SK-N-SH treated with all-trans-retinoic acid at 6 μM for 48 hours (cell line): ENCODE data around the gene ATP1A3.

Source experiments
- ATAC-seq: fragments of 200-7000 bp; cut with Tn5 transposase; 3 replicates; pipeline ENCODE4 v1.9.1; 2020; ENCODE audit warnings: mild to moderate bottlenecking, moderate library complexity
- ARNTL ChIP-seq: fragments of 450-650 bp; formaldehyde crosslinking; IDR thresholded peaks from 2 replicates; pipeline ENCODE4 v1.5.0; 2020; ENCODE audit warnings: low read depth, mild to moderate bottlenecking, moderate library complexity, borderline replicate concordance
- BACH2 ChIP-seq: fragments of 250-450 bp; sonication (Bioruptor Pico); IDR thresholded peaks from 2 replicates; pipeline ENCODE4 v1.9.0; 2021; ENCODE audit warnings: mild to moderate bottlenecking, borderline replicate concordance
- CSDC2 ChIP-seq: fragments of 250-450 bp; sonication (Bioruptor Pico); IDR thresholded peaks from 2 replicates; pipeline ENCODE4 v1.5.0; 2020; ENCODE audit warnings: mild to moderate bottlenecking, moderate library complexity
- ESRRG ChIP-seq: fragments of 250-450 bp; sonication (Bioruptor Pico); IDR thresholded peaks from 2 replicates; pipeline ENCODE4 v1.6.1; 2021; ENCODE audit warnings: mild to moderate bottlenecking
- GLIS3 ChIP-seq: fragments of 250-450 bp; sonication (Bioruptor Pico); IDR thresholded peaks from 2 replicates; pipeline ENCODE4 v1.5.0; 2020; ENCODE audit warnings: mild to moderate bottlenecking, moderate library complexity
- ISL1 ChIP-seq: fragments of 250-450 bp; sonication (Bioruptor Pico); IDR thresholded peaks from 2 replicates; pipeline ENCODE4 v2.1.2; 2022; ENCODE audit warnings: mild to moderate bottlenecking, moderate library complexity
- OSR1 ChIP-seq: fragments of 250-450 bp; sonication (Bioruptor Pico); IDR thresholded peaks from 2 replicates; pipeline ENCODE4 v1.8.0; 2022; ENCODE audit warnings: moderate library complexity, mild to moderate bottlenecking, inconsistent platforms
- PATZ1 ChIP-seq: fragments of 250-450 bp; sonication (Bioruptor Pico); IDR thresholded peaks from 2 replicates; pipeline ENCODE4 v1.8.0; 2020; ENCODE audit warnings: mild to moderate bottlenecking, moderate library complexity, borderline replicate concordance
- RARB ChIP-seq: fragments of 250-450 bp; sonication (Bioruptor Pico); IDR thresholded peaks from 2 replicates; pipeline ENCODE4 v1.8.0; 2021; ENCODE audit warnings: mild to moderate bottlenecking, moderate library complexity
- SNAI2 ChIP-seq: fragments of 250-450 bp; sonication (Bioruptor Pico); IDR thresholded peaks from 2 replicates; pipeline ENCODE4 v1.5.0; 2020; ENCODE audit warnings: mild to moderate bottlenecking, moderate library complexity
- TCF4 ChIP-seq: fragments of 250-450 bp; sonication (Bioruptor Pico); IDR thresholded peaks from 2 replicates; pipeline ENCODE4 v1.8.0; 2021; ENCODE audit warnings: mild to moderate bottlenecking, moderate library complexity, borderline replicate concordance
- TOX ChIP-seq: fragments of 250-450 bp; sonication (Bioruptor Pico); IDR thresholded peaks from 2 replicates; pipeline ENCODE4 v1.8.0; 2021; ENCODE audit warnings: mild to moderate bottlenecking, moderate library complexity, borderline replicate concordance
- TSHZ2 ChIP-seq: fragments of 250-450 bp; sonication (Bioruptor Pico); IDR thresholded peaks from 2 replicates; pipeline ENCODE4 v1.5.0; 2020; ENCODE audit warnings: mild to moderate bottlenecking, moderate library complexity
- ZC3H10 ChIP-seq: fragments of 250-450 bp; sonication (Bioruptor Pico); IDR thresholded peaks from 2 replicates; pipeline ENCODE4 v1.5.1; 2021; ENCODE audit warnings: mild to moderate bottlenecking, moderate library complexity
- ZFP3 ChIP-seq: fragments of 250-450 bp; sonication (Bioruptor Pico); IDR thresholded peaks from 2 replicates; pipeline ENCODE4 v1.5.0; 2020; ENCODE audit warnings: mild to moderate bottlenecking, moderate library complexity
- ZNF565 ChIP-seq: fragments of 450-650 bp; formaldehyde crosslinking; conservative IDR thresholded peaks from 2 replicates; pipeline ENCODE4 v1.5.0; 2020; ENCODE audit warnings: low read depth, mild to moderate bottlenecking, moderate library complexity
- ZNF70 ChIP-seq: fragments of 450-650 bp; formaldehyde crosslinking; IDR thresholded peaks from 2 replicates; pipeline ENCODE4 v1.5.0; 2020; ENCODE audit warnings: mild to moderate bottlenecking, moderate library complexity
- ZNF8 ChIP-seq: fragments of 450-650 bp; formaldehyde crosslinking; IDR thresholded peaks from 2 replicates; pipeline ENCODE4 v1.5.0; 2020; ENCODE audit warnings: mild to moderate bottlenecking, moderate library complexity
- TF ChIP-seq, protein P1 (sequence below): fragments of 250-450 bp; sonication (Bioruptor Pico); IDR thresholded peaks from 2 replicates; pipeline ENCODE4 v1.5.1; 2021; ENCODE audit warnings: mild to moderate bottlenecking, moderate library complexity

ATP1A3 gene

DNA sequence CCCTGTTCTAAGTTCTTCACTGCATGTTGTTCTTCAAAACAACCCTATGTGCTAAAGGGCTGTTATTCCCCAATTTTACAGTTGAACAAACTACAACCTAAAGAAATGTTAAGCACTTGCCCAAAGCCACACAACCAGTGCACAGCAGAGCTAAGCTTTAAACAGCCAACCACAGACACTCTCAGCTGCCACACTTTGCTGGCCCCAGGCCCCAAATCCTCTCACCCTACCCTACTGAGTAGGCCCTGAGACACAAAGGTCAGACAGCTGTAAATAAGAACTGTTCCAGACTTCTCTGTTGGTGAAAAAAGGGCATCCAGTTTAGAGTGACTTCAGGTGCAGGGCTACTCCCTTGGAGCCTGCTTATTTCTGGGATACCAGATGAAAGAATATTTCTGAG, 46.0 kb upstream of the ATP1A3 start:
- TF ChIP-seq ESRRG (no peak), RARB (CRISPR knock-in tag) (no peak), PATZ1 (CRISPR knock-in tag) (no peak), ZFP3 (CRISPR knock-in tag) (no peak), TOX (no peak)
- no peak for ATAC-seq

- ATAC-seq: no peak
- TF ChIP-seq CSDC2 (CRISPR knock-in tag): no peak
- TF ChIP-seq ESRRG: no peak
- no peak for TF ChIP-seq TSHZ2 (CRISPR knock-in tag)
- no peak for TF ChIP-seq GLIS3
- TF ChIP-seq ZC3H10: no peak
- no peak for TF ChIP-seq RARB (CRISPR knock-in tag)
- no peak for TF ChIP-seq ZNF70 (CRISPR knock-in tag)
- no peak for TF ChIP-seq ARNTL (CRISPR knock-in tag)
- no peak for TF ChIP-seq PATZ1 (CRISPR knock-in tag)
- TF ChIP-seq, protein P1, sequence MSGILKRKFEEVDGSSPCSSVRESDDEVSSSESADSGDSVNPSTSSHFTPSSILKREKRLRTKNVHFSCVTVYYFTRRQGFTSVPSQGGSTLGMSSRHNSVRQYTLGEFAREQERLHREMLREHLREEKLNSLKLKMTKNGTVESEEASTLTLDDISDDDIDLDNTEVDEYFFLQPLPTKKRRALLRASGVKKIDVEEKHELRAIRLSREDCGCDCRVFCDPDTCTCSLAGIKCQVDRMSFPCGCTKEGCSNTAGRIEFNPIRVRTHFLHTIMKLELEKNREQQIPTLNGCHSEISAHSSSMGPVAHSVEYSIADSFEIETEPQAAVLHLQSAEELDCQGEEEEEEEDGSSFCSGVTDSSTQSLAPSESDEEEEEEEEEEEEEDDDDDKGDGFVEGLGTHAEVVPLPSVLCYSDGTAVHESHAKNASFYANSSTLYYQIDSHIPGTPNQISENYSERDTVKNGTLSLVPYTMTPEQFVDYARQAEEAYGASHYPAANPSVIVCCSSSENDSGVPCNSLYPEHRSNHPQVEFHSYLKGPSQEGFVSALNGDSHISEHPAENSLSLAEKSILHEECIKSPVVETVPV (CRISPR knock-in tag): no peak
- no peak for TF ChIP-seq SNAI2 (CRISPR knock-in tag)
- TF ChIP-seq TOX: no peak
Measured at GRCh38 chr19:42038666-42039065, 44.6 kb upstream of the ATP1A3 start.

DNA sequence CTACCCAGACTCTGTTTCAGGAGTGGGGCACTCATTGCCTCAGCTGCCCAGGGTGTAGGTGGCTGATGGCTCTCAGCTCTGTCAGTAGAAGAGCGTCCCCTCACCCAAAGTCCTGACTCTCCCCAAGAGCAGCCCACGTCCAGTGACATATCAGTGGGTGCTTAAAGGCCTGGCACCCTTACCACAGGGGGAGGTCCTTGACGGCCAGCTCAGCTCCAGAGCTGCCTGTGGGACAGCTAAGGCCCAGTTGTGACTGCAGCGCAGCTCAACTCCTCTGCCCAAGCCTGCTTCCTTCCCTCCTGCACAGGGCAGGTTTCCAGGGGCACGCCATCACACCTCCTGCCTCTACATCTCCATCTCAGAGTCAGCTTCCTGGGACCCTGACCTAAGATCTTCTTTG, 43.6 kb upstream of the ATP1A3 start:
- no peak for TF ChIP-seq ZC3H10
- TF ChIP-seq ZNF70 (CRISPR knock-in tag): no peak
- TF ChIP-seq ZNF8: no peak
- no peak for TF ChIP-seq SNAI2 (CRISPR knock-in tag)
- no peak for TF ChIP-seq ESRRG
- TF ChIP-seq BACH2: no peak
- no peak for TF ChIP-seq ISL1 (CRISPR knock-in tag)
- no peak for TF ChIP-seq CSDC2 (CRISPR knock-in tag)
- no peak for TF ChIP-seq TCF4
- no peak for TF ChIP-seq TSHZ2 (CRISPR knock-in tag)
- TF ChIP-seq OSR1: no peak
- no peak for TF ChIP-seq TOX
- no peak for TF ChIP-seq RARB (CRISPR knock-in tag)
- no peak for TF ChIP-seq ZNF565
- ATAC-seq: no peak

DNA sequence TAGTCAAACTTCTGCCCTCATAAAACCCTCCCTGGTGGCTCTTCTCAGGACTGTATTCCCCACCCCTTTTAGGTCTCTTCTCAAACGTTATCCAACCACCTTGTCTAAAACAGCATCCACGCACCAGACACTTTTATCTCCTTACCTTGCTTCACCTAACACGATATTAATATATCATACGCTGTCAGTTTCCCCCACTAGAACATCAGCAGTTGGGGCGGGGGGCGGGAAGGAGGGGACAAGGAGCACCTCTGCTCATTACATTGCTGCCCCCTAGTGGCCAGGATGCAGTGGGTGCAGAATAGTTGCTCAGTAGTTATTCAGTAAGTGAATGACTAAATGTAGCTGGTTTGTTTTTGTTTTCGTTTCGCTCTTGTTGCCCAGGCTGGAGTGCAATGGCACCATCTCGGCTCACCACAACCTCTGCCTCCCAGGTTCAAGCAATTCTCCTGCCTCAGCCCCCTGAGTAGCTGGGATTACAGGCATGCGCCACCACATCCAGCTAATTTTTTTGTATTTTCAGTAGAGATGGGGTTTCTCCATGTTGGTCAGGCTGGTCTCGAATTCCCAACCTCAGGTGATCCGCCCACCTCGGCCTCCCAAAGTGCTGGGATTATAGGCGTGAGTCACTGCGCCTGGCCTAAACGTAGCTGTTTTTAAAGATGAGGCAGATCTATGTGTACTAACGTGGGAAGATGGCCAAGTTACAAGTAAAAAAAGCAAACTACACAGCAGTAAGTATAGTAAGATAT, 40.8 kb upstream of the ATP1A3 start:
- ATAC-seq: peak; percentile 91
